ENCODE data around the gene CDCP1.

Gene CDCP1

DNA sequence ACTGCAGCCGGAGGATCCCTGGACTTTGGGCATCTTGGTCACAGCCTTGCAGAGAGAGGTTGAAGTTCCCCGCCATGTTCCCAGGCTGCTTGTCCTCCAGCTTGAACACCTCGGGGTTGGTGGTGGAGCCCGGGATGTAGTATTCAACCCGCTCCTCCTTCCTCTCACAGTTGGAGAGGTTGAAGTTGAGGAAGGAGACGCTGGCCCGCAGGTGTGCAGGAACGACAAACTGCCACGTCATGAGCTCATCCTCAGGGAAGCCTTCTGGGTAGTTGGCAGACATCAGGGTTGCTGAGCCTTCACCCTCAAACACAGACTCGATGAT is 35.7 kb downstream of the CDCP1 start:
- DNase-seq (ENCODE audit: low spot score) = no peak

DNA sequence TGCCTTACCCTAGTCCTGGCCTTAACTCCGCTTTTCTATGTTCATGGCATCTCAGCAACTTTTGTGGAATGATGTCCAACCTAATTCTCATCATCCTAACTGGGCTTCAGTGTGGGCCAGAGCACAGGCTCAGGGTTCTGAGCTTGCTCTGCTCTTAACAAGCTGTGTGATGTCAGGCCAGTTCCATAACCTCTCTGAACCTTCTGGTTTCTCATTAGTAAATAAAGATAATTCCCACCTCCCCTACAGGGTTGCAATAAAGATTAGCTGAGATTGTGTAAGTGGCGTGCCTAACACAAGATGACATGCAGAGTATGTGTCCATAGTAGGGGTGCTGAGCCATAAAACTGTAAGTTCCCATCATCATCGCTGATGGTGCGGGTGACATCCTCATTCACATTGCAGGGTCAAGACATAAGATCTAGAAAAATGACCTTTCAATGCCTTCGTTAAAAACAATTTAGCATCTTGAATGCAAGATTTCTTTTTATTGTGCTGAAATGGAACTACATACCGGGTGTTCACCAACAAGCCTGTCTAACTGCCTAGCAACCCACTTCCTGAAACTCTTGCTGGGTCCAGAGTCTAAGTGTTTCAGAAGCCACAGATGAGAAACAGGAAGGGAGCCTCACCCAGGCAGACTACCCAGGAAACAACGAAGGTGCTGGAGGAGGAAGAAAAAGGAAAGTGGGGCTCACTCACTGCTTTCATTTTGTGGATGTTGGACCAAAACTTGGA is 36.2 kb downstream of the CDCP1 start:
- DNase-seq (ENCODE audit: low spot score) = peak; percentile 34

DNA sequence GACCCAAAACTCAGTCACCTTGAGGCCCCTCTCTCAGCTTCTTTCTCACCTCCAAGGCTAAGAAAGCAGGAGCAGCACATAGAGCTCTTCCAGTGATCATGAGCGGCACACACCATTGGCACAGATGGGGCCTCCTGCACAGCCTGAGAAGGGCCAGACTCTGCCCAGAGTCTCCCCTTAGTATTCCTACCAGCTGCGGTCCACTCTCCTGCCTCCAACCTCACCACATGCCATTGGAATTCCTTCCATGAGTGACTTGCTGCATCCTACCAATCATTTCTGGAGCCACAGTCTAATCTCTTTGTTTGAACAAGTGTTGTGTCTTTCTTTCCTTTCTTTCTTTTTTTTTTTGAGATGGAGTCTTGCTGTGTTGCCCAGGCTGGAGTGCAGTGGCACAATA is 39.3 kb downstream of the CDCP1 start:
- DNase-seq (ENCODE audit: low spot score) = no peak

DNA sequence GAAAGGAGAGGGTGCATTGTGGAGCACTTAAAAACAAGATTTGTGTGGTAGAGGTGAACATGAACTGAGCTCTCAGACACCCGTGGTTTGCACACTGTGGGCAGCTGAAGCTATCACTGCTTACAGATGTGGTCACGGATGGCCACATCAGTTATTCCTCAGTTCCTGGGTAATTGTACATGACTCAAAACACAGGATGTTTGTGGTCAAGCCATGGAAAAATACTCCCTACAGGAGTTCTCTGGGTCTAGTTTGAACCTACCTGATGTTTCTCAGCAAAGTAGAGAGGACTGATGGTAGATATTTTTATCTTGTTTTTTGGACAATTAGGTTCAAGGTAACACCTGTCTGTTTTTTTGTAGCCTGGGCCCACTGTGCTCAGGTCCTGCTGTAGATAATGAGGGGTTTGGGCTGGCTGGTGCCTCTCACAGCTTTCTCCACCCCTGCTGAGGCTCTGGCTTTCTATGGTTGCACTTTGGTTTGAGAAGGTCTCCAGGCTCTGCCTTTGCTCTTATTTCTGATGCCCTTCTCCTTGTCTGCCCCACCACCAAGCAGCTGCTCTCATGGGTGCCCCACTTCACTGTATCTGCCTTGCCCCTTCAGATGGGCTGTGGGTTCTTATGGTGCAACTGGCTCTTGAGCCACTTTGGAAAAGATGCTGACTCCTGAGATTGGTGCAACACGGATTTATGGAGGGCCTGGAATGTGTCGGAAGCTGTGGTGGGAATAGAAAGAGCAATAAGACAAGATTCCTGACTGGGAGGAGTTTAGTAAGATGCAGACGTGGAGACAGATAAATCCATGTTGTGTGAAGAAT is 40.1 kb downstream of the CDCP1 start:
- no peak for DNase-seq (ENCODE audit: low spot score)

DNA sequence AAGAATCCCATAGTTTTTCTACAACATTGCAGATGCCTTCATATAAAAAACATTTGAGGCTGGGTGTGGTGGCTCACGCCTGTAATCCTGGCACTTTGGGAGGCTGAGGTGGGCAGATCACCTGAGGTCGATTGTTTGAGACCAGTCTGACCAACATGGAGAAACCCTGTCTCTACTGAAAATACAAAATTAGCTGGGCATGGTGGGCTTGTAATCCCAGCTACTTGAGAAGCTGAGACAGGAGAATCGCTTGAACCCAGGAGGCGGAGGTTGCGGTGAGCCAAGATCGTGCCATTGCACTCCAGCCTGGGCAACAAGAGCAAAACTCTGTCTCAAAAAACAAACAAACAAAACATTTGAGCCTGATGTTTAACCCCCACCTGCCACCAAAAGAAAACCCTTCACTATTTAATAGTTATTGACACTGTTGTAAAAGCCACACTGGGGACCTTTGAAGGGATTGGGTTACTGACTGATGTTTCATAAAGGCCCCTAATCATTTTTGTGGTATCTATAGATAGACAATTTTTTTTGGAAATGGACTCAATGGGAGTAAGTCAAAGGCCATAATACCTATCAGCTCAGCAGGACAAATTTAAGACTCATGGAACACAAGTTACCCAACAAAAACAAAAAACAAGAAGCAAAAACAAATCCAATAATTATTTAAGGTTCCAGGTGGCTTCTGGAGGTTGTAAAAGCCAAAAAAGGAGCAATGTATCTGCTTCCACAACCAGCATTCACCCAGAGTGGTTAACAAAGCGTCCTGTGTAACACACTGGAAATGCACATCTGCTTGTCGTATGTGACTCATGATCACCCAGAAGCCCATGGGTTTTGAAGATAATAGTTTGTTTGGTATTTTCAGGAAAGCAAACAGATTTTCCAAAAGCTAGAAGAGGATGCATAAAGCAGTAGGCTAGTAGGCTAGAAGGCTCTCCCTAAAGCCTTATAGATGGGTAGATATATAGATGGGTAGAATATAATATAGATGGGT is 41.2 kb downstream of the CDCP1 start:
- DNase-seq (ENCODE audit: low spot score) = no peak

DNA sequence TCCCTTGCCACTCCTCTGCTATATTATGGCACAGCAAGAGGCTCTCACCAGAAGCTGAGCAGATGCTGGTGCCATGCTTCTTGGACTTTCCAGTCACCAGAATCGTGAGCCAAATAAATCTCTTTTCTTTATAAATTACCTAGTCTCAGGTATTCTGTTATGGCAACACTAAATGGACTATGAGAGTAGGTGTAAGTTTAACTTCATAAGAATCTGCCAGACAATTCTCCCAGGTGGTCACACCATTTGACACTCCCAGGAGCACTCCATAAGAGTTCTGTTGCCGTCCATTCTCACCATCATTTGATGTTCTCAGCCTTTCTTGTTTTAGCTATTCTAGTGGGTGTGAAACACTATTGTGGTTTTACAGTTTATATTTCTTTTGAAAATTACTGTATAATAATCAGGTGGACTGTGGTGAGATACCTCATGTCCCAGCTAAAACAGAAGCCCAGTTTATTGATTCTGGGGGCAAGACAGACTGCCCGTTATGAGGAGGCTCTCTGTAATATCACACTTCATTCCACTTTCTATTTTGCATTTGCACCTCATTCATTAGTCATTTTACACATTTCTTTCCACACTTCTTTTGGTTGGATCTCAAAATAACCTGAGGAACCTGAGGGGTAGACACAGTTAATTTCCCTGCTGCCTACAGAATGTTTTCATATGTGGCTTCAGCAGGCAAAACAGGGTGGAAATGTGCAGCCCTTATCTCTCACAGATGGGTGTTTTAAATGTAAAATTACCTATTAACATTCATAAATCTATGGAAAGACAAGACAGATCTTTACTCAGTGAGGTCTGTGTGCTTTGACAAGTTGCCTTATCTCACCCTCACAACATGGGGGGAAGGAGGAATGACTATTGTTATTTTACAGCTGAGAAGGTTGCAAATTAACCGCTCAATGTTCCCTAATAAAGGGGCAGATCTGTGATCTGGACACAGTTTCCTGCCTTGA is 42.1 kb downstream of the CDCP1 start:
- no peak for DNase-seq (ENCODE audit: low spot score)

DNA sequence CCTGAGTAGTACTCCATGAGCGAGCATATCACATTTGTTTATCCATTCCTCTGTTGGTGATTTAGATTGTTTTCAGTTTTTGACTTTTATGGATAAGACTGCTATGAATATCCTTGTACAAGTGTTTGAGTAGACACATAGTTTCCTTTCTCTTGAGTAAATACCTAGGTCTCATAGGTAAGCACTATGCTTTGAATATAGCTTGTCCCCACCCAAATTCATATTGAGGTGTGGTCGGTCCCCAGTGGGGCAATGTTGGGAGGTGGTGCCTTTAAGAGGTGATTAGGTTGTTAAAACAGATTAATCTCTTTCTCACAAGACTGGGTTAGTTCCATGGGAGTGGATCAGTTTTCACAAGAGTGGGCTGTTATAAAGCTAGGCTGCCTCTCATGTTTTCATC is 42.8 kb downstream of the CDCP1 start:
- no peak for DNase-seq (ENCODE audit: low spot score)

DNA sequence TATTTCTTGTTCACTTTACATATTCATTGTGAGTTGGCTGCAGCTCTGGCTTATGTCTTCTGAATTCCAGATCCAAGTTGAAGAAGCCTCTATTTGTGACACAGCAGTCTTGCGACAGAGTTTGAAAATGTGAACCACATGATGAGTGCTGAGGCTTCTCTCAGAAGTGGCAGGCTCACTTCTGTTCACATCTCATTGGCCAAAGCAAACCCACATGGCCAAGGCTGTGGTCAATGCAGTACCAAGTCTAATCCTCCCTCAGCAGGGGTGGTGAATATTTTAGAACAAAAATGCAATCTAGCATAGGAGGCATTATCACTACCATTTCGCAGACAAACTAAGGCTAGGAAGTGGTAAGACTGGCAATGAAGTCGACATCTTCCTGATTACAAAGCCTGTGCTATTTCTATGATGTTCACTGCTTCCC is 45.2 kb downstream of the CDCP1 start:
- no peak for DNase-seq (ENCODE audit: low spot score)

DNA sequence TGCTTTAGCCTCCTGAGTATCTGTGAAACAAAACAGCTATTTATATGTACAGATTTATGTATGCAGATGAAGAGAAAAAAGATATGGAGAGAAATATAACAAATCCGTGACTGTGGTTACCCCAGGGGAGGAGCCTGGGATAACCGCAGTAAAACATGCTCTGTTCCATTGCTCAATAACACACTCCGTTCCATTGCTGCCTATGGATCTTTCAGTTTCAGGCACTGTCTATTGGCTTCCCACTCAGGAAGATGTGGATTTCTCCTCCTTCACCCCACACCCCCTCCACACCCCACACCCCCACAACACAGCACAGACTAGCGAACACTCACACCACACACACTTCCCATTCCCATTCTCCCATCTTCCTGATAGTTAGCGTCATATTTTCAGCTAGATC is 47.9 kb downstream of the CDCP1 start:
- no peak for DNase-seq (ENCODE audit: low spot score)

DNA sequence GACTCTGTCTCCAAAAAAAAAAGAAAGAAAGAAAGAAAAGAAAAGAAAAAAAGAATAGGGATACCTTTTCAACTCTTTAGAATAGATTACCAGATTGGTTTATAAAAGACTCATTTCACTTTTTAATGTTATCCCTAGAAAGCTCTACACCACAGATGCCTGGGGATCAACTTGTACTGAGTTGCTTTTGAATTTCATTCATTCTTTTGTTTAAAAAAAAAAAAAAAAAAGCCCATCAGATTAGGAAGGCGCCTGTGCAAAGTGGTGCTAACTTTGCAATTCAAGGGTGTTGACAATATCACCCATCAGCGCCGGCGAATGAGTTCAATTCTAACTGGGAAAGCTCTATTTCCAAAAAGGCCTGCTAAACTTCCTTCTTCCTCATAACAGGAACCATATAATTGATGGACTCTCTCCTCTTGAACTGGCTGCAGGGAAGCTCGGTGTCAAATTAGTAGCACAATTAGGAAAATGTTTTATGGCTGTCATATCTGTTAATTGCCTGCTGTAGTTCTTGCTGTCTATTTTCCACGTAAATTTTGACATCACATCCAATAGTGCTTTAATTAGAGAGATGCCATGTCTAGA is 48.8 kb downstream of the CDCP1 start:
- no peak for DNase-seq (ENCODE audit: low spot score)

DNA sequence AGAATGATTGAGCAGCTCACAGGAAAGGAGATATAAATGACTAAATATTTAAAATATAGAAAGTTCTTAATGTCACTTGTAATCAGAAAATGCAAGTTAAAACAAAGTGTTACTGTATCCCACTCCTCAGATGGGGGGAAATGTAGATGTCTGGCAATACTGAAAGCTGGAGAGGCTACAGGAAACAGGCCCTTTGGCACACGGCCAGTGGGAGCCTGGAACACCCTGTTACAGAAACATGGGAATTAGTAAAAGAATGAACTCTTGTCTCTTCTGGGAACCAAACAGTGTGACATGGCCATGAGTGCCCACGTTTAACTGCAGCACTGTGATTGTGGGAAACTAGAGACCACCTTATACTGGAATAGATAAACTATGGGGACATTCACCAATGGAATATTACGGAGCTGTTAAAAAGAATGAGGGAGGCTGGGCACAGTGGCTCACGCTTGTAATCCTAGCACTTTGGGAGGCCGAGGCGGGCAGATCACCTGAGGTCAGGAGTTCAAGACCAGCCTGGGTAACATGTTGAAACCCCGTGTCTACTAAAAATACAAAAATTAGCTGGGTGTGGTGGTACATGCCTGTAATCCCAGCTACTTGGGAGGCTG is 50.2 kb downstream of the CDCP1 start:
- no peak for DNase-seq (ENCODE audit: low spot score)

DNA sequence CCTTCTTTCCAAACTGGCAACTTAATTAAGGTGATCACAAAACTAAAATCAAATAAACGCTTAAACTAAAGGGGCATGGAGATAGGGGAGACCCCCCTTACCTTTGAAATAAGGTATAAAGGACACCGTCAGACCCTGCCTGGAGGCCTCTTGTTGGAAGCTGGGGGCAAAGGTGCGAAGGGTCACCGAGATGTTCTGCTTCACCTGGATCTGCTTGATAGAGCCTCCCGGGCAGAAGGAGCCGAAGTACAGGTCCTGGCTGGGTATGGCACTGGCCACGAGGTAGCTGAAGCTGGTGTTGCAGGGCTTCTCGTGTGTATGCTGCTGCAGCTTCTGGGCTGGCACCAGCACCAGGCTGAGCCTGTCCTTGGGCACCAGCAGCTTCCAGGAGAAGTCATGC is 53.0 kb downstream of the CDCP1 start:
- no peak for DNase-seq (ENCODE audit: low spot score)

DNA sequence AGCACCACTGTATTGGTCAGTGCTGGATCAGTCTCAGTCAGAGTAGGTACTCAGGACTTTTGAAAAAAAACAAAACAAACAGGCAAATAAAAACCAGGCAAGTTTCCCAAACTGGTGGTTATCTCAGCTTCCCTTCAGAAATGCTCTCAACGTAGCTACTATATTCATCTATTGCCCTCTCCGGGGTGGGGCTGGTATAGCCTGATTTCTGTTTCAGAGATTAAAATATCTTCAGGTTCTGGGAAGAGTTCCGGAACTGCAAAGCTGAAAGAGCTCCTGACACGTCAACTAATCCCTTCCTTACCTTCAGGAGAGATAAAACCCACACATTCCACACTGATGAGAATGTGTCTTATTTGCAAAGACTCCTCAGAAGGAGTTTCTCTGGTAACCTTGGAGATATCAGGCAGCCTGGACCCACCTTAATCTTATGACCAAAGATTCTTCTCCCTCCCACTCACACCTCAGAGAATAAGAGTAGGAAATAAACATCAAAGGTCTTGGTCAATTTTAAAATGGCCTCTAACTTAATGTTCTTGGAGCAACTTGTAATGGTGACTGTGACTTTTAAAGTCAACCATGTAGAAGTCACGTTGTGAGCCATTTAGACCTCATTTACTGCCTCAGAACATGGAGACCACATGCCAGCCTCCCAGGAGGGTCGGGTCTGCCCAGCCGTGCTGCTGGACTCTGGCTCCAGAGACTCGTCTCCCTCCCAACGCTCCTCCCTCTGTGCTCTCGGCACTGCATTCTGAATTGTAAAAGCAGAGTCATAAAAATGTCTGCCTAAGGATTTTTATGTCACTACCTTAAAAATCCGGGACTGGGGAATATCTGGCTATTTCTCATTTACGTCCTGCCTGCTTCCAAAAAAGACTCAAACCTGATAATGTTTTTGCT is 53.8 kb downstream of the CDCP1 start:
- no peak for DNase-seq (ENCODE audit: low spot score)

DNA sequence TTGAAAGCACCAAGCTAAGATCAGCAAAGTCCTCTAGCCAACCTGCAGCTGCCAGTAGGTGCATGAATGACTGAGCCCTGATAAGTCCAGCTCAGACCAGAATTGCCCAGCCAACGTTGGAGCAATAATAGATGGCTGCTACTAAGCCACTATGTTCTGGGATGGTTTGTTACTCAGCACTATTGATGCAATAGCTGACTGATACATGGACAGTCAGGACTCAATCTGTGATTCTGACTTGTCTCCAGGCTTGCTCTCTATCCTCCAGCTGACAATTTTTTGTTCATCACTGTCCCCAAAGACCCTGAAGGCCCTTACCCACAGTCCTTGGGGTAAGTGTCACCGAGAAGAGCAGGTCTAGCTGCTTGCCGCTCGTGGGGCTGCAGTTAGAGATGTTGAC is 55.3 kb downstream of the CDCP1 start:
- DNase-seq (ENCODE audit: low spot score) = no peak

DNA sequence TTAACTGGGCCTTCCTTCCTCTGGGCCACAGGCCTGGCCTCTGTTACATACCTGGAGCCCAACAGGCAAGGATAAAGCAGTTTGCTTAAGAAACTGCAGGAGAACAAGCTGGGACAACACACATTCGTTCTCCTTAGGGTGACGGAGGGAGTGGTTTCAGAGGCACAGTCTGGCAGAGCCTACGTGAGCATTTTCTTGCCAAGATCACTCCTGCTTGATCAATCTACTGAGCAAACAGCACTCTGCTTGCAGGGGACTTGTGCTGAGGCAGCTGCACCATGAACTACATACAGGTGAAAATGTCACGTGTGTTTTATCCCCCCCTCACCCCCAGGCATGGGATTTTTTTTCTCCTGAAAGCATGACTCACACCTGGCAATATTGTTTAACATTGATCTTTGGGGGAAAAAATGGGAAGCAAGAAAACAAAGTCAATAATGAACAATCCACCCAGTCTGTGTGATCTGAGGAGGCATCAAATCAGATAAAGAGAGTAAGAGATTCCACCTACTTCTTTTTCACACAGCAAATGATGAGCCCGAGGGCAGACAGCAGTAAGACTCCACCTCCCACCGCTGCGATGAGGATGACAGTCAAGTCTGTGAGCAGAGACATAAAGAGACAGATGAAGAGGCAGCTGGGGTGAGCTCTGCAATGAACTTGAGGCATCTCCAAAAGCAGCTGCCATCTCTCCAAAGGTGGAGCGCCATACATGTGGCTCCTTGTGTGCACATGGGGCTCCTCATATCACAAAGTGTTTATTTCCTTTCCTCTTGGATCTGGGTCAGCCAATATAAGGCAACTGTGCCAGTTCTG is 57.4 kb downstream of the CDCP1 start:
- DNase-seq (ENCODE audit: low spot score) = no peak

DNA sequence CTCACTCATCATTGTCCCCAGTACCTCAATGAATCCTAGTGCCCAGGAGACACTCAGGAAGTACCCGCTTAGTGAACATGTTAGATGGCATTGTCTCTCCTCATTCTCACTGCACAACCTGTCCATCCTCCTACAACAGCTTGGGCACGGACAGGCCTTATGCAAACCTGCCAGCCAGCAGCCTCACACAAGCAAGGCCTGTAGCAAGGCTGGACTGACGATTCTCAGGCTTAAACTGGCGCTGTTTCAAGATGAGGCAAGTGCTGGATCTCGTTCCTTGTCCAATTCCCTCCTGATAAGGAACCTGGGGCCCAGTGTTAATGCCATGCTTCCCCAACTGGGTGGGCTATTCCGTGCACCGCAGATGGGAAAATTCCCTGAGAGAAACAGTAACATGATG is 59.0 kb downstream of the CDCP1 start:
- no peak for DNase-seq (ENCODE audit: low spot score)

DNA sequence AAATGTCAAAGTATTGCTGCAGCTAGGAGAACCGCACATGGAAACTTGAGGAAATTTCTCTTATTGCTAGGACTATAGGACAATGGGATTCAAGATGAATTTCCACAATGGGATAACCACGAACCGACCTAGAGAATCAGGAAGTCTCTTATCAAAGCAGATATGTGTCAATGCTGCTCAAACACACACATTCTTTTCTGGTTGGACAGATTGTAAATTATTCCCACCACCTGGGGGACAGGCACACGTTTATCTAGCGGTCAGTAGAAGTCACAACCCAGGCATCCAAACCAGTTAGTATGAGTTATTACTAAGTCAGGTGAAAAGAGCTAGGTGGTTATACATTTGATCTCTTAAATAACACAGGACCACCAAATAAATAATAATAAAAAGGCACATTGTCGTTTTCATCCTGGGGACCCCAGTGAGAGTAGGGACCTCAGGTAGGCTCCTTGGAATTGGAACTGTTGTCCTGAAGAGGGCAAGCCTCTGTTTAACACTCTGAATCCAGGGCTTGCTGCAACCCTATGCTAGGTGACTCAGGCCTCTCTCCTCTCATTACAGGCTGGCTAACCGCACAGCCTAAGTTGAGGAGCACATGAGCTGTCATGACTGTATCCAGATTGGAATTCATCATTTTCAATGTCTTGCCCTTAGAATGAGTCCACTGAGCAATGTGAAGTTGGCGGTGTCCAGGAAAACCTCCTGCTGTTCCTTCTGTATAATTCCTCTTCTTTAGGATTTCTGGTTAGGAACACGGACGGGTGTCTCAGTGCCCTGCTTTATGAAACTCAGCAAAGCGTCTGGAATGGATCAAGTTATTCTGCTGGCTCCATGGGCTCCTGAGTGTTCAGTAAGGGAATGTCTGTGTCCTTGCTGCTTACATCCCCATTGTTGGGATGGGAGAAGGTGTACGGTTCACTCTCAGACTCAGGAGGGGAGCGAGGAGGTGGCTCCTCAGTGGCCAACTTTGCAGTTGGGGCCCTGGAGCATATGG is 61.1 kb downstream of the CDCP1 start:
- no peak for DNase-seq (ENCODE audit: low spot score)
